Esophagus muscularis mucosa (tissue), 4 donors: Measurements from ENCODE around the gene ANKRD40CL. TPM values are rescaled to one million over a fixed set of nuclear protein-coding genes. Genes with fewer than 3 reads are reported as not detected.
A peak's percentile ranks its signal among the peaks of the same experiment; 100 is the strongest.

Experiments
- DNase-seq: peaks from one replicate; pipeline ENCODE4 v3.0.0-alpha.2; 2017; ENCODE audit errors: extremely low spot score
- H3K27ac ChIP-seq, 4 donors: fragments of 200-600 bp; sonication (generic); replicated peaks in 1 of 4; 1 replicate in 3 of 4; 2 replicates in 1 of 4; pipeline ENCODE4 v1.5.1; 2016 to 2019; ENCODE audit warnings: mild to moderate bottlenecking in 1 of 4
- H3K27me3 ChIP-seq, 4 donors: fragments of 200-600 bp; sonication (generic); one replicate each; pipeline versions ENCODE4 v1.5.1 to v1.6.0; 2016 to 2019
- H3K36me3 ChIP-seq, 4 donors: fragments of 200-600 bp; sonication (generic); one replicate each; pipeline ENCODE4 v1.5.1; 2016 to 2019
- H3K4me1 ChIP-seq, 4 donors: fragments of 200-600 bp; sonication (generic); one replicate each; pipeline ENCODE4 v1.5.1; 2016 to 2019
- H3K4me3 ChIP-seq, 4 donors: fragments of 200-600 bp; sonication (generic); 1 replicate in 2 of 4; 2 replicates in 2 of 4; pipeline ENCODE4 v1.5.1; 2016 to 2019; ENCODE audit warnings: mild to moderate bottlenecking in 4 of 4, moderate library complexity in 1 of 4
- H3K9me3 ChIP-seq, 4 donors: fragments of 200-600 bp; sonication (generic); 1 replicate in 3 of 4; 2 replicates in 1 of 4; pipeline ENCODE4 v1.5.1; 2016 to 2019
- EP300 ChIP-seq: sonication (generic); formaldehyde crosslinking; IDR thresholded peaks from one replicate; pipeline ENCODE4 v1.6.1; 2017; ENCODE audit warnings: antibody characterized with exemption
- POLR2A ChIP-seq: fragments of 450-650 bp; IDR thresholded peaks from one replicate; pipeline ENCODE4 v1.6.1; 2017; ENCODE audit warnings: antibody characterized with exemption, moderate library complexity, mild to moderate bottlenecking, low read depth
- POLR2AphosphoS5 ChIP-seq, 2 donors: sonication (generic); formaldehyde crosslinking; IDR thresholded peaks; one replicate each; pipeline ENCODE4 v1.6.1; 2017; ENCODE audit warnings: antibody characterized with exemption in 2 of 2
- WGBS: methylation state at CpG from one replicate; pipeline ENCODE4 v1.1.5; 2018; 5-methylcytosine and 5-hydroxymethylcytosine counted together
- intact Hi-C: fragments of 100-400 bp; cut with DNase I; formaldehyde crosslinking; loops from one replicate; pipeline ENCODE4 v1.15.1; 2023
- total RNA-seq, 4 donors: library from RNA; depleted of rRNA; stranded (reverse); fragments of >200 nt; gene quantifications; one replicate each; pipeline versions ENCODE4 v1.1.0 to v1.2.1, GENCODE V29; 2016
- TF ChIP-seq, protein P1 (sequence below), 3 experiments: fragments of 200-600 bp in 2 of 3; fragments of 450-650 bp in 1 of 3; sonication (generic) in 2 of 3; IDR thresholded peaks; one replicate each; pipeline ENCODE4 v1.5.1; 2017 to 2019; ENCODE audit warnings: antibody characterized with exemption in 3 of 3, mild to moderate bottlenecking in 2 of 3, moderate library complexity in 1 of 3

Gene ANKRD40CL
- total RNA-seq, 4 donors from 2014 or later: 0.11 TPM; not detected in 3

DNA sequence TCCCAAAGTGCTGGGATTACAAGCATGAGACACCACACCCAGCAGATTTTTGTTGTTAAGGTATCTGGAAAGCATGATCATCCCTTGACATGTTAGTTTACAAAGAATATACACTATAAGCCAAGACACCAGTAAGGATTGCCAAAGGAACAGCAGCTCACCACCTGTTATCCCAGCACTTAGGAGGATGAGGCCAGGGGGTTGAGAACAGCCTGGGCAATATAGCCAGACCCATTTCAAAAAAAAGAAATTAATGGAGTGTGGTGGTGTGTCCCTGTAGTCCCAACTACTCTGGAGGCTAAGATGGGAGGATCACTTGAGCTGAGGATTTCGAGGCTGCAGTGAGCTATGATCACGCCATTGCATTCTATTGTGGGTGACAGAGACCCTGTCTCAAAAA lies 5.1 kb downstream of the ANKRD40CL start:
- no peaks in the 10 kb centered on the region for H3K9me3 ChIP-seq
- intact Hi-C loops: no loop called here
- TF ChIP-seq POLR2AphosphoS5 (IDR thresholded peaks at IDR 0.05) (no peak), EP300 (no peak), POLR2A (no peak)
- TF ChIP-seq, protein P1, sequence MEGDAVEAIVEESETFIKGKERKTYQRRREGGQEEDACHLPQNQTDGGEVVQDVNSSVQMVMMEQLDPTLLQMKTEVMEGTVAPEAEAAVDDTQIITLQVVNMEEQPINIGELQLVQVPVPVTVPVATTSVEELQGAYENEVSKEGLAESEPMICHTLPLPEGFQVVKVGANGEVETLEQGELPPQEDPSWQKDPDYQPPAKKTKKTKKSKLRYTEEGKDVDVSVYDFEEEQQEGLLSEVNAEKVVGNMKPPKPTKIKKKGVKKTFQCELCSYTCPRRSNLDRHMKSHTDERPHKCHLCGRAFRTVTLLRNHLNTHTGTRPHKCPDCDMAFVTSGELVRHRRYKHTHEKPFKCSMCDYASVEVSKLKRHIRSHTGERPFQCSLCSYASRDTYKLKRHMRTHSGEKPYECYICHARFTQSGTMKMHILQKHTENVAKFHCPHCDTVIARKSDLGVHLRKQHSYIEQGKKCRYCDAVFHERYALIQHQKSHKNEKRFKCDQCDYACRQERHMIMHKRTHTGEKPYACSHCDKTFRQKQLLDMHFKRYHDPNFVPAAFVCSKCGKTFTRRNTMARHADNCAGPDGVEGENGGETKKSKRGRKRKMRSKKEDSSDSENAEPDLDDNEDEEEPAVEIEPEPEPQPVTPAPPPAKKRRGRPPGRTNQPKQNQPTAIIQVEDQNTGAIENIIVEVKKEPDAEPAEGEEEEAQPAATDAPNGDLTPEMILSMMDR (IDR thresholded peaks at IDR 0.05): no peak
- no peaks in the 10 kb centered on the region for H3K27me3 ChIP-seq
- H3K27ac ChIP-seq: no peak overlapping the region
- H3K4me1 ChIP-seq: peaks cover 22 to 38% (median 34%) of the 10 kb centered on the region in 4 donors
- no peaks in the 10 kb centered on the region for H3K36me3 ChIP-seq
- no peak overlapping the region for H3K4me3 ChIP-seq
- WGBS: 89% methylated on average over 2 of the region's 2 CpGs
- peak; percentile 39 for DNase-seq

DNA sequence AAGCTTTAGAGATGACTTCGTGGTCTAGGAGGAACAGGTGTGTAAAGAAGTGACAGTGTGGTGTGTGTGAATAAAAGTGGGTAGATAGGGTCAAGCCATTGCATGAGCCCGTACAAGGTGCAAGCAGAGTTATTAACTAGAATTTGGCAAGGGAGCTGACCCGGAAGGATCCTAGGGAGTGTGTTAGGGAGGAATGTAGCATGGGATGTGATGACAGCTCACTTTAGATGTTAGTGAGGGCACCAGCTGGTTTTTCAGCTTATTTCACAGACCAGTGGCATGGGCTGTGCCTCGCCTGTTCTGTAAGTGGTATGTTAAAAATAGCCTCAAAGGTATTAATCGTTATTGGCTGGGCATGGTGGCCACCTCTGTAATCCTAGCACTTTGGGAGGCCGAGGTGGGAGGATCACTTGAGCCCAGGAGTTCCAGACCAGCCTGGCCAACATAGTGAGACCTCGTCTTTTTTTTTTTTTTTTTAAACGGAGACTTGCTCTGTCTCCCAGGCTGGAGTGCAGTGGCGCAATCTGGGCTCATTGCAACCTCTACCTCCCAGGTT lies 8.3 kb downstream of the ANKRD40CL start:
- peaks cover 7 to 24% (median 15%) of the 10 kb centered on the region in 4 donors for H3K4me1 ChIP-seq
- no peak overlapping the region for H3K27ac ChIP-seq
- TF ChIP-seq POLR2A (no peak), POLR2AphosphoS5 (IDR thresholded peaks at IDR 0.05) (peak in 1 of 2 donors; percentile 17)
- intact Hi-C loops: no loop called here
- peaks cover 0 to 23% (median 11%) of the 10 kb centered on the region in 4 donors for H3K36me3 ChIP-seq
- WGBS: 74% methylated on average over 9 of the region's 9 CpGs
- peak; percentile 62 for DNase-seq
- no peaks in the 10 kb centered on the region for H3K27me3 ChIP-seq
- no peak overlapping the region for H3K4me3 ChIP-seq
- H3K9me3 ChIP-seq: no peaks in the 10 kb centered on the region

DNA sequence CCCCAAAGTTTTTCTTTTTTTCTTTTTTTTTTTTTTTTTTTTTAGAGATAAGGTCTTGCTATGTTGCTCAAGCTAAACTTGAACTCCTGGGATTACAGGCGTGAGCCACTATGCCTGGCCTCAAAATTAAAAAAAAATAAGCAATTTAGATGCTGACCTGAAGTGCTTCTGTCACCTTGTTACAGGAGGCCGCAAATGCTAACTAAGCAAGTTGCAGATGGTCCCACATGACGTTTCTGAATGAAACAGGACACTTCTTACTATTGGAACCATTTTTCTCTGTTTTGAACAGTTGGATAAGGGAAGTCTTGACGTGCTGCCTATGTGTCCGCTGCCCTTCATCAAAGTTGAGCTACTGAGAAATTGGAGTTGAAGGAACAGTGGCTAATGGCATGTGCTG lies 8.8 kb downstream of the ANKRD40CL start:
- TF ChIP-seq POLR2A (no peak), POLR2AphosphoS5 (IDR thresholded peaks at IDR 0.05) (no peak), EP300 (no peak)
- TF ChIP-seq, protein P1 (IDR thresholded peaks at IDR 0.05): no peak
- Histone ChIP-seq H3K9me3 (no peaks in the 10 kb centered on the region), H3K27me3 (no peaks in the 10 kb centered on the region), H3K4me3 (no peak overlapping the region), H3K27ac (no peak overlapping the region), H3K4me1 (peaks cover 2 to 19% (median 10%) of the 10 kb centered on the region in 4 donors), H3K36me3 (peaks cover 0 to 28% (median 16%) of the 10 kb centered on the region in 4 donors)
- WGBS: 70% methylated on average over 5 of the region's 5 CpGs
- DNase-seq: no peak
- intact Hi-C loops: no loop called here

DNA sequence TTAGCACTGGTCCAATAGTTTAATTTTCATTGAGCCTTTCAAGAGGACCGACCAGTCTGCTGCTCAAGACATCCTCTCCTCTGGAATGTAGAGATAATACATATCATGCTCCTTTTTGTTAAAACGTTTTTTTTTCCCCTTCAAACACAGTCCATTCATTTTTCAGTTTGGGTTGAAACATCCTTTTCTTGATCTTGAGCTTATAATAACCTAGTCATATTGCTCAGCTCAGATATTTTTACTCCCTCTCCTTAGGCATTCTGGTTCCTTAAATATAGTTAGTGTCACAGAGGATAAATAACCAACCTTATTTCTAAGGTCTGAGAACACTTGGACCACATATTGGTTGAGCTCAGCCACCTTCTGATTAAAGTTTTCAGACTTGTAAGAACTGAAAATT lies 12.8 kb downstream of the ANKRD40CL start:
- Histone ChIP-seq H3K27me3 (no peaks in the 10 kb centered on the region), H3K36me3 (peaks cover 30 to 68% (median 49%) of the 10 kb centered on the region in 4 donors), H3K4me1 (peaks cover 0 to 7% (median 2%) of the 10 kb centered on the region in 4 donors), H3K9me3 (no peaks in the 10 kb centered on the region), H3K4me3 (no peak overlapping the region), H3K27ac (no peak overlapping the region)
- intact Hi-C loops: no loop called here
- WGBS: 58% methylated on average over 2 of the region's 2 CpGs
- TF ChIP-seq POLR2AphosphoS5 (IDR thresholded peaks at IDR 0.05) (no peak), POLR2A (no peak), EP300 (no peak)
- TF ChIP-seq, protein P1 (IDR thresholded peaks at IDR 0.05): no peak
- no peak for DNase-seq

DNA sequence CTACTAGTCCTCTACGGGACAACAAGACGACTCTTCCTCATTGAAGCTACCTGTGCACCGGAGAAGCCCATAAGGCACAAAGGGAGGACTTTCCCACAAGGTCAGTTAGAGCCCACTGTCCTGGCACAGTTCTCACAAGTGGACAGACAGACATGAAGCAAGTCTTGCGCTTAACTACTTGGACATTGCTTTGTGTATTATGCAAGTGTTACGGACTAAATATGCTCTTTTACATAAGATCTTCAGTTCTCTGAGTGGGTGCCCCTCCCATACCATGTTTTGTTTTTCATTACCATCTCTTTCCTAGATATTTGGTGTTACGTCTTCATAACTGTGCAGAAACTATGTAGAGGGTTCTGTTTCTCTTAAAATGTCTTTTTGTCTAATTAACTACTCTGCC lies 18.1 kb downstream of the ANKRD40CL start:
- H3K9me3 ChIP-seq: no peaks in the 10 kb centered on the region
- TF ChIP-seq EP300 (no peak), POLR2A (no peak), POLR2AphosphoS5 (IDR thresholded peaks at IDR 0.05) (no peak)
- TF ChIP-seq, protein P1 (IDR thresholded peaks at IDR 0.05): no peak
- WGBS: 84% methylated on average over 6 of the region's 6 CpGs
- peak; percentile 12 for DNase-seq
- peaks cover 73 to 100% (median 89%) of the 10 kb centered on the region in 4 donors for H3K36me3 ChIP-seq
- intact Hi-C loops: no loop called here
- no peak overlapping the region for H3K4me3 ChIP-seq
- no peaks in the 10 kb centered on the region for H3K27me3 ChIP-seq
- H3K27ac ChIP-seq: no peak overlapping the region
- no peaks in the 10 kb centered on the region for H3K4me1 ChIP-seq
